Measurements from ENCODE around the gene ART3. TPM values are rescaled to one million over a fixed set of nuclear protein-coding genes. Genes with fewer than 3 reads are reported as not detected.

ART3 gene
- total RNA-seq, result 0.40 to 0.41 TPM in 2 of 3 replicates, not detected in the other
- long read RNA-seq, result 0 reads

GRCh38 chr4:76074468-76074867 lies at the start of gene ART3:
Gene ART3 (plus strand): TSS chr4:76074709. CDS start chr4:76075890, 1,181 bp downstream.
- H3K4me3 Mint-ChIP-seq (ENCODE audit: unreplicated experiment), result no peak within 1 kb of the TSS
- H3K36me3 Mint-ChIP-seq (ENCODE audit: low read depth), result no peaks in the 10 kb centered on the region
- H3K27ac Mint-ChIP-seq (ENCODE audit: unreplicated experiment), result no peak within 1 kb of the TSS
- no peaks in the 10 kb centered on the region for H3K27me3 Mint-ChIP-seq (ENCODE audit: low read depth)
- no peak for DNase-seq (ENCODE audit: low spot score)
- TF ChIP-seq CTCF (IDR thresholded peaks at IDR 0.05), result no peak
- H3K4me1 Mint-ChIP-seq (ENCODE audit: low read depth), result peaks cover 20% of the 10 kb centered on the region
- no peaks in the 10 kb centered on the region for H3K9me3 Mint-ChIP-seq (ENCODE audit: low read depth)

GRCh38 chr4:76028350-76028765 lies 46.2 kb upstream of the ART3 start:
- no peak for DNase-seq (ENCODE audit: low spot score)
- no peak overlapping the region for H3K4me3 Mint-ChIP-seq (ENCODE audit: unreplicated experiment)
- H3K27ac Mint-ChIP-seq (ENCODE audit: unreplicated experiment), result no peak overlapping the region

GRCh38 chr4:76029300-76029699 lies 45.2 kb upstream of the ART3 start:
- Mint-ChIP-seq H3K4me1 (ENCODE audit: low read depth) (no peaks in the 10 kb centered on the region), H3K27me3 (ENCODE audit: low read depth) (peaks cover 48% of the 10 kb centered on the region)

More at GRCh38 chr4:76028350-76028765, 46.2 kb upstream of the ART3 start:
- Mint-ChIP-seq H3K9me3 (ENCODE audit: low read depth) (no peaks in the 10 kb centered on the region), H3K36me3 (ENCODE audit: low read depth) (no peaks in the 10 kb centered on the region), H3K27me3 (ENCODE audit: low read depth) (peaks cover 49% of the 10 kb centered on the region), H3K4me1 (ENCODE audit: low read depth) (no peaks in the 10 kb centered on the region)
- TF ChIP-seq CTCF (IDR thresholded peaks at IDR 0.05), result no peak

GRCh38 chr4:76035141-76035540 lies 39.4 kb upstream of the ART3 start:
- Mint-ChIP-seq H3K36me3 (ENCODE audit: low read depth) (no peaks in the 10 kb centered on the region), H3K27me3 (ENCODE audit: low read depth) (peaks cover 17% of the 10 kb centered on the region), H3K4me1 (ENCODE audit: low read depth) (no peaks in the 10 kb centered on the region), H3K9me3 (ENCODE audit: low read depth) (no peaks in the 10 kb centered on the region), H3K27ac (ENCODE audit: unreplicated experiment) (no peak overlapping the region), H3K4me3 (ENCODE audit: unreplicated experiment) (no peak overlapping the region)
- no peak for TF ChIP-seq CTCF (IDR thresholded peaks at IDR 0.05)
- no peak for DNase-seq (ENCODE audit: low spot score)

More at GRCh38 chr4:76029300-76029699, 45.2 kb upstream of the ART3 start:
- H3K27ac Mint-ChIP-seq (ENCODE audit: unreplicated experiment), result no peak overlapping the region
- no peak for DNase-seq (ENCODE audit: low spot score)
- no peak for TF ChIP-seq CTCF (IDR thresholded peaks at IDR 0.05)
- H3K9me3 Mint-ChIP-seq (ENCODE audit: low read depth), result no peaks in the 10 kb centered on the region
- no peaks in the 10 kb centered on the region for H3K36me3 Mint-ChIP-seq (ENCODE audit: low read depth)
- H3K4me3 Mint-ChIP-seq (ENCODE audit: unreplicated experiment), result no peak overlapping the region

- no peaks in the 10 kb centered on the region for H3K4me1 Mint-ChIP-seq (ENCODE audit: low read depth)
- peaks cover 12% of the 10 kb centered on the region for H3K27me3 Mint-ChIP-seq (ENCODE audit: low read depth)
- H3K27ac Mint-ChIP-seq (ENCODE audit: unreplicated experiment), result no peak within 1 kb of the TSS
- H3K9me3 Mint-ChIP-seq (ENCODE audit: low read depth), result no peaks in the 10 kb centered on the region
- no peak for DNase-seq (ENCODE audit: low spot score)
- TF ChIP-seq CTCF (IDR thresholded peaks at IDR 0.05), result no peak
- no peak within 1 kb of the TSS for H3K4me3 Mint-ChIP-seq (ENCODE audit: unreplicated experiment)
- H3K36me3 Mint-ChIP-seq (ENCODE audit: low read depth), result no peaks in the 10 kb centered on the region
Measured at GRCh38 chr4:76035799-76036380, 38.6 kb upstream of the ART3 start, which contains the start of gene CXCL11. Gene CXCL11 (minus strand): TSS chr4:76036070. CDS start chr4:76035987, 83 bp downstream.
